HG03175 (cell line): ENCODE results near the gene BHMT.
"Not testable (repeated sequence)": the region's sequence is repeated elsewhere in the genome, so short reads cannot be mapped to it uniquely, and the experiment has no call there.

ENCODE experiments used
- ATAC-seq: cut with Tn5 transposase; IDR thresholded peaks from one replicate; pipeline ENCODE4 v1.9.1; 2021; ENCODE audit warnings: mild to moderate bottlenecking, moderate library complexity; ENCODE audit not compliant: unreplicated experiment

BHMT gene

GRCh38 chr5:79168031-79168430 is 56.4 kb downstream of the BHMT start:
- no peak for ATAC-seq

- ATAC-seq = no peak
These were observed 59.1 kb downstream of the BHMT start for GRCh38 chr5:79170661-79171060.

GRCh38 chr5:79171635-79172245 is 60.1 kb downstream of the BHMT start:
- ATAC-seq = no peak

- ATAC-seq = no peak
These were observed 60.7 kb downstream of the BHMT start for GRCh38 chr5:79172269-79172668.

GRCh38 chr5:79173626-79174025 is 62.0 kb downstream of the BHMT start:
- ATAC-seq = no peak

- not testable (repeated sequence) for ATAC-seq
These were observed 68.8 kb downstream of the BHMT start for GRCh38 chr5:79180449-79180848.

- ATAC-seq = no peak
These were observed 69.9 kb downstream of the BHMT start for GRCh38 chr5:79181419-79182022.
